IMR-90 (cell line): Measurements from ENCODE around the gene KAZN. TPM values are rescaled to one million over a fixed set of nuclear protein-coding genes. Genes with fewer than 3 reads are reported as not detected.

Experiments used
- ATAC-seq: fragments of 200-7000 bp; cut with Tn5 transposase; 2 replicates; pipeline ENCODE4 v1.9.1; 2020; ENCODE audit warnings: low read depth, mild to moderate bottlenecking, moderate library complexity
- BruUV-seq: library from RNA; stranded (reverse); fragments of 400-500 nt; replicated peaks from 2 replicates; lab custom pipeline; 2021; lab: Mats Ljungman, UMichigan
- CTCF ChIA-PET: fragments of 300-600 bp; formaldehyde crosslinking; extraction: SDS; loops from one replicate; lab custom pipeline; 2021; ENCODE audit warnings: antibody characterized with exemption; lab: Yijun Ruan, JAX
- POLR2A ChIA-PET: fragments of 300-600 bp; sonication (Branson Sonifier 250); formaldehyde crosslinking; loops from one replicate; lab custom pipeline; 2022; ENCODE audit warnings: antibody characterized with exemption; ENCODE audit not compliant: unreplicated experiment; lab: Charles Lee
- DNase-seq: peaks from one replicate; pipeline ENCODE4 v3.0.0; 2013
- H2AFZ ChIP-seq: replicated peaks from 2 replicates; pipeline ENCODE3; 2013; ENCODE audit warnings: low read length, mild to moderate bottlenecking; ENCODE audit not compliant: poor library complexity
- H2AK5ac ChIP-seq: 2 replicates; pipeline ENCODE4 v1.6.1; 2013; ENCODE audit warnings: low read depth, low read length, inconsistent platforms
- H2AK9ac ChIP-seq: replicated peaks from 2 replicates; pipeline ENCODE3; 2013; ENCODE audit warnings: mild to moderate bottlenecking, low read depth, low read length, moderate library complexity; ENCODE audit not compliant: poor library complexity
- H2BK120ac ChIP-seq: 2 replicates; pipeline ENCODE4 v1.6.1; 2013; ENCODE audit warnings: low read depth, low read length, inconsistent platforms
- H2BK15ac ChIP-seq: 3 replicates; pipeline ENCODE4 v1.6.1; 2013; ENCODE audit warnings: low read depth, low read length, inconsistent platforms
- H2BK20ac ChIP-seq: 2 replicates; pipeline ENCODE4 v1.6.1; 2013; ENCODE audit warnings: low read depth, mild to moderate bottlenecking, inconsistent platforms, low read length, moderate library complexity
- H2BK5ac ChIP-seq: 2 replicates; pipeline ENCODE4 v1.6.1; 2013; ENCODE audit warnings: mild to moderate bottlenecking, low read depth, low read length, inconsistent platforms; ENCODE audit not compliant: poor library complexity, severe bottlenecking
- H3K14ac ChIP-seq: replicated peaks from 2 replicates; pipeline ENCODE4 v1.6.1; 2013; ENCODE audit warnings: low read depth, low read length, inconsistent platforms
- H3K18ac ChIP-seq: 2 replicates; pipeline ENCODE4 v1.6.1; 2013; ENCODE audit warnings: low read depth, low read length, control low read depth
- H3K23ac ChIP-seq: 2 replicates; pipeline ENCODE4 v1.6.1; 2013; ENCODE audit warnings: low read depth, low read length, inconsistent platforms
- H3K27ac ChIP-seq: 2 replicates; pipeline ENCODE4 v1.5.1; 2013; ENCODE audit warnings: mild to moderate bottlenecking, control low read depth, low read length; ENCODE audit not compliant: insufficient read depth
- H3K27me3 ChIP-seq: 2 replicates; pipeline ENCODE4 v1.6.1; 2013; ENCODE audit warnings: low read length; ENCODE audit not compliant: control insufficient read depth, insufficient read depth
- H3K36me3 ChIP-seq: 2 replicates; pipeline ENCODE4 v1.6.1; 2013; ENCODE audit warnings: low read length, mixed read lengths; ENCODE audit not compliant: control insufficient read depth, insufficient read depth
- H3K4ac ChIP-seq: 2 replicates; pipeline ENCODE4 v1.6.1; 2013; ENCODE audit warnings: low read depth, low read length, inconsistent platforms
- H3K4me1 ChIP-seq: 2 replicates; pipeline ENCODE4 v1.6.1; 2013; ENCODE audit warnings: low read length, mixed read lengths; ENCODE audit not compliant: control insufficient read depth, insufficient read depth
- H3K4me2 ChIP-seq: 2 replicates; pipeline ENCODE4 v1.6.1; 2013; ENCODE audit warnings: low read depth, mild to moderate bottlenecking, control low read depth, low read length, moderate library complexity
- H3K4me3 ChIP-seq: 2 replicates; pipeline ENCODE4 v1.5.1; 2013; ENCODE audit warnings: low read depth, mild to moderate bottlenecking, control low read depth, low read length, moderate library complexity; ENCODE audit not compliant: insufficient read depth
- H3K56ac ChIP-seq: 2 replicates; pipeline ENCODE4 v1.6.1; 2013; ENCODE audit warnings: low read length, inconsistent platforms; ENCODE audit not compliant: insufficient read depth; ENCODE audit errors: extremely low read depth
- H3K79me1 ChIP-seq, 2 experiments: 2 replicates each; pipeline ENCODE4 v1.6.1; 2013; ENCODE audit warnings: low read length in 2 of 2, inconsistent platforms in 1 of 2, low read depth in 1 of 2
- H3K9ac ChIP-seq: 2 replicates; pipeline ENCODE4 v1.6.1; 2013; ENCODE audit warnings: low read depth, low read length, control low read depth
- H3K9me1 ChIP-seq: 2 replicates; pipeline ENCODE4 v1.6.1; 2013; ENCODE audit warnings: low read length, inconsistent platforms; ENCODE audit not compliant: insufficient read depth
- H3K9me3 ChIP-seq: 2 replicates; pipeline ENCODE4 v1.6.1; 2013; ENCODE audit warnings: low read length; ENCODE audit not compliant: control insufficient read depth, insufficient read depth
- H4K20me1 ChIP-seq: 2 replicates; pipeline ENCODE4 v1.6.1; 2013; ENCODE audit warnings: low read length, inconsistent platforms; ENCODE audit not compliant: insufficient read depth
- H4K5ac ChIP-seq: 2 replicates; pipeline ENCODE4 v1.6.1; 2013; ENCODE audit warnings: mild to moderate bottlenecking, low read depth, low read length, control low read depth
- H4K8ac ChIP-seq, 2 experiments: 2 replicates each; pipeline ENCODE4 v1.6.1; 2013; ENCODE audit warnings: low read depth in 2 of 2, low read length in 2 of 2, control low read depth in 1 of 2, inconsistent platforms in 1 of 2
- H4K91ac ChIP-seq: 2 replicates; pipeline ENCODE4 v1.6.1; 2013; ENCODE audit warnings: low read depth, low read length, inconsistent platforms; ENCODE audit not compliant: insufficient read depth
- BHLHE40 ChIP-seq: fragments of 150-350 bp; IDR thresholded peaks from 2 replicates; pipeline ENCODE4 v1.6.1; 2016; ENCODE audit warnings: mild to moderate bottlenecking, low read depth, low read length
- CEBPB ChIP-seq: IDR thresholded peaks from 2 replicates; pipeline ENCODE4 v1.6.1; 2012; ENCODE audit warnings: low read depth, low read length, improper control_type of control experiment
- CHD1 ChIP-seq: IDR thresholded peaks from 2 replicates; pipeline ENCODE4 v1.6.1; 2012; ENCODE audit warnings: low read depth, low read length, improper control_type of control experiment
- FOS ChIP-seq: fragments of 150-350 bp; IDR thresholded peaks from 2 replicates; pipeline ENCODE4 v1.6.1; 2016; ENCODE audit warnings: low read depth, low read length
- MAFK ChIP-seq: IDR thresholded peaks from 2 replicates; pipeline ENCODE4 v1.6.1; 2012; ENCODE audit warnings: low read depth, low read length, improper control_type of control experiment
- MAZ ChIP-seq: IDR thresholded peaks from 2 replicates; pipeline ENCODE4 v1.6.1; 2012; ENCODE audit warnings: low read depth, mild to moderate bottlenecking, low read length, improper control_type of control experiment, moderate library complexity, borderline replicate concordance
- MXI1 ChIP-seq: IDR thresholded peaks from 2 replicates; pipeline ENCODE4 v1.6.1; 2012; ENCODE audit warnings: low read depth, mild to moderate bottlenecking, low read length, moderate library complexity, borderline replicate concordance
- POLR2A ChIP-seq: IDR thresholded peaks from 2 replicates; pipeline ENCODE4 v1.6.1; 2012; ENCODE audit warnings: mild to moderate bottlenecking, low read depth, low read length
- RFX5 ChIP-seq: IDR thresholded peaks from 2 replicates; pipeline ENCODE4 v1.8.0; 2012; ENCODE audit warnings: low read depth, mild to moderate bottlenecking, low read length, moderate library complexity
- SMC3 ChIP-seq: fragments of 150-350 bp; IDR thresholded peaks from 2 replicates; pipeline ENCODE4 v1.6.1; 2016; ENCODE audit warnings: low read depth, mild to moderate bottlenecking, antibody characterized with exemption, low read length, moderate library complexity
- USF2 ChIP-seq: fragments of 150-350 bp; IDR thresholded peaks from 2 replicates; pipeline ENCODE4 v1.6.1; 2017; ENCODE audit warnings: mild to moderate bottlenecking, antibody characterized with exemption, low read length, low read depth
- WGBS, 2 experiments: methylation state at CpG; one replicate each; pipeline versions ENCODE4 v1.1.5 to v1.1.7; 2013; ENCODE audit warnings: missing lambda C conversion rate in 2 of 2; ENCODE audit not compliant: insufficient read length in 1 of 2; ENCODE audit errors: extremely low coverage in 2 of 2; 5-methylcytosine and 5-hydroxymethylcytosine counted together
- dilution Hi-C: fragments of 300-500 bp; cut with HindIII; formaldehyde crosslinking; loops from one replicate; pipeline ENCODE4 v1.14.3; 2018; ENCODE audit warnings: low sequenced_read_pairs; ENCODE audit not compliant: unreplicated experiment
- in situ Hi-C: fragments of 300-500 bp; cut with MboI; formaldehyde crosslinking; loops from 3 replicates; pipeline ENCODE4 v1.14.3; 2019; ENCODE audit warnings: low sequenced_read_pairs, inconsistent platforms, mixed read lengths
- intact Hi-C: fragments of 100-400 bp; cut with micrococcal nuclease; formaldehyde crosslinking; loops from 2 replicates; pipeline ENCODE4 v1.10.0; 2022
- polyA plus RNA-seq, 3 experiments: library from polyadenylated mRNA; depleted of rRNA; stranded (reverse); fragments of >200 nt; gene quantifications; 2 replicates each; pipeline ENCODE4 v1.2.3, GENCODE V29; 2012; ENCODE audit warnings: low replicate concordance in 1 of 3
- total RNA-seq: library from RNA; depleted of rRNA; stranded (reverse); fragments of >200 nt; gene quantifications from 2 replicates; pipeline ENCODE4 v1.2.3, GENCODE V29; 2012
- TF ChIP-seq, protein P1 (sequence below): fragments of 150-350 bp; IDR thresholded peaks from 2 replicates; pipeline ENCODE4 v1.6.1; 2016; ENCODE audit warnings: low read depth, mild to moderate bottlenecking, low read length, moderate library complexity, borderline replicate concordance
- TF ChIP-seq, protein P2 (sequence below): conservative IDR thresholded peaks from 2 replicates; pipeline ENCODE4 v1.5.1; 2012; ENCODE audit warnings: mild to moderate bottlenecking, low read depth, low read length, improper control_type of control experiment

KAZN gene
- total and polyA plus RNA-seq, 2 of the 4 experiments (the other 2 are of a cell fraction) = 5.2 to 10.5 TPM

- DNase-seq (no peak), ATAC-seq (no peak)
- Histone ChIP-seq H3K27ac (no peak overlapping the region), H3K79me1 (no peaks in the 10 kb centered on the region), H3K4me2 (no peak overlapping the region), H2BK120ac (no peak overlapping the region), H2AFZ (no peak overlapping the region), H3K4me3 (no peak overlapping the region), H2BK15ac (no peak overlapping the region), H4K91ac (no peak overlapping the region), H3K27me3 (no peaks in the 10 kb centered on the region), H2BK20ac (no peak overlapping the region), H2AK5ac (no peak overlapping the region), H3K14ac (no peak overlapping the region), H3K9ac (no peak overlapping the region), H2BK5ac (no peak overlapping the region), H3K4ac (no peak overlapping the region), H3K23ac (no peak overlapping the region), H4K5ac (no peak overlapping the region), H4K8ac (no peak overlapping the region), H3K36me3 (no peaks in the 10 kb centered on the region), H4K20me1 (no peaks in the 10 kb centered on the region), H3K9me3 (0 out of 2 replicates have a peak, but pooled peaks cover 2% of the 10 kb centered on the region), H3K4me1 (no peaks in the 10 kb centered on the region), H3K18ac (no peak overlapping the region), H3K56ac (no peak overlapping the region), H2AK9ac (no peak overlapping the region), H3K9me1 (no peaks in the 10 kb centered on the region)
- CTCF ChIA-PET = no interaction called here
- intact Hi-C loops (no loop called here), in situ Hi-C loops (no loop called here), dilution Hi-C loops (no loop called here)
- TF ChIP-seq, protein P1, sequence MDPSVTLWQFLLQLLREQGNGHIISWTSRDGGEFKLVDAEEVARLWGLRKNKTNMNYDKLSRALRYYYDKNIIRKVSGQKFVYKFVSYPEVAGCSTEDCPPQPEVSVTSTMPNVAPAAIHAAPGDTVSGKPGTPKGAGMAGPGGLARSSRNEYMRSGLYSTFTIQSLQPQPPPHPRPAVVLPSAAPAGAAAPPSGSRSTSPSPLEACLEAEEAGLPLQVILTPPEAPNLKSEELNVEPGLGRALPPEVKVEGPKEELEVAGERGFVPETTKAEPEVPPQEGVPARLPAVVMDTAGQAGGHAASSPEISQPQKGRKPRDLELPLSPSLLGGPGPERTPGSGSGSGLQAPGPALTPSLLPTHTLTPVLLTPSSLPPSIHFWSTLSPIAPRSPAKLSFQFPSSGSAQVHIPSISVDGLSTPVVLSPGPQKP = no peak
- TF ChIP-seq POLR2A = no peak
- no peak for TF ChIP-seq MAZ
- no peak for TF ChIP-seq SMC3
- no peak for TF ChIP-seq RFX5
- no peak for TF ChIP-seq CHD1
- TF ChIP-seq MAFK = no peak
- TF ChIP-seq MXI1 = no peak
- TF ChIP-seq, protein P2, sequence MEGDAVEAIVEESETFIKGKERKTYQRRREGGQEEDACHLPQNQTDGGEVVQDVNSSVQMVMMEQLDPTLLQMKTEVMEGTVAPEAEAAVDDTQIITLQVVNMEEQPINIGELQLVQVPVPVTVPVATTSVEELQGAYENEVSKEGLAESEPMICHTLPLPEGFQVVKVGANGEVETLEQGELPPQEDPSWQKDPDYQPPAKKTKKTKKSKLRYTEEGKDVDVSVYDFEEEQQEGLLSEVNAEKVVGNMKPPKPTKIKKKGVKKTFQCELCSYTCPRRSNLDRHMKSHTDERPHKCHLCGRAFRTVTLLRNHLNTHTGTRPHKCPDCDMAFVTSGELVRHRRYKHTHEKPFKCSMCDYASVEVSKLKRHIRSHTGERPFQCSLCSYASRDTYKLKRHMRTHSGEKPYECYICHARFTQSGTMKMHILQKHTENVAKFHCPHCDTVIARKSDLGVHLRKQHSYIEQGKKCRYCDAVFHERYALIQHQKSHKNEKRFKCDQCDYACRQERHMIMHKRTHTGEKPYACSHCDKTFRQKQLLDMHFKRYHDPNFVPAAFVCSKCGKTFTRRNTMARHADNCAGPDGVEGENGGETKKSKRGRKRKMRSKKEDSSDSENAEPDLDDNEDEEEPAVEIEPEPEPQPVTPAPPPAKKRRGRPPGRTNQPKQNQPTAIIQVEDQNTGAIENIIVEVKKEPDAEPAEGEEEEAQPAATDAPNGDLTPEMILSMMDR = no peak
- no peak for TF ChIP-seq BHLHE40
- no peak for TF ChIP-seq CEBPB
- no peak for TF ChIP-seq FOS
- no peak for TF ChIP-seq USF2
- WGBS, 2 experiments = no CpG with 5 or more reads among the region's 8 CpGs
- POLR2A ChIA-PET = no interaction called here
- no TSS peak for BruUV-seq
Observed at GRCh38 chr1:14668538-14668937, 70.1 kb downstream of the KAZN start.
